ENCODE results near the gene THBS1. TPM values are rescaled to one million over a fixed set of nuclear protein-coding genes. Genes with fewer than 3 reads are reported as not detected.

The THBS1 gene
- total RNA-seq, 1 donor from 2014 or later, result 0.43 TPM

- H3K4me3 Mint-ChIP-seq (ENCODE audit: low read depth), result no peak overlapping the region
- H3K27me3 Mint-ChIP-seq (ENCODE audit: low read depth), result peaks cover 2% of the 10 kb centered on the region
- no peak overlapping the region for H3K27ac Mint-ChIP-seq
- no peaks in the 10 kb centered on the region for H3K9me3 Mint-ChIP-seq
- no peak for DNase-seq (ENCODE audit: low spot score)
- peaks cover 12% of the 10 kb centered on the region for H3K4me1 Mint-ChIP-seq (ENCODE audit: low read depth)
- intact Hi-C loops (cut with micrococcal nuclease), result no loop called here
- no peaks in the 10 kb centered on the region for H3K36me3 Mint-ChIP-seq (ENCODE audit: low read depth)
These were observed 26.8 kb upstream of the THBS1 start for GRCh38 chr15:39553947-39554693.

GRCh38 chr15:39554746-39555387, 26.0 kb upstream of the THBS1 start:
- no peaks in the 10 kb centered on the region for H3K9me3 Mint-ChIP-seq
- H3K27ac Mint-ChIP-seq, result no peak overlapping the region

GRCh38 chr15:39555885-39556284, 25.0 kb upstream of the THBS1 start:
- no peak for DNase-seq (ENCODE audit: low spot score)
- Mint-ChIP-seq H3K4me3 (ENCODE audit: low read depth) (no peak overlapping the region), H3K27me3 (ENCODE audit: low read depth) (peaks cover 4% of the 10 kb centered on the region), H3K4me1 (ENCODE audit: low read depth) (peaks cover 12% of the 10 kb centered on the region), H3K36me3 (ENCODE audit: low read depth) (no peaks in the 10 kb centered on the region), H3K27ac (no peak overlapping the region), H3K9me3 (no peaks in the 10 kb centered on the region)
- intact Hi-C loops (cut with micrococcal nuclease), result no loop called here

More at GRCh38 chr15:39554746-39555387, 26.0 kb upstream of the THBS1 start:
- Mint-ChIP-seq H3K4me1 (ENCODE audit: low read depth) (peaks cover 12% of the 10 kb centered on the region), H3K27me3 (ENCODE audit: low read depth) (peaks cover 1% of the 10 kb centered on the region), H3K4me3 (ENCODE audit: low read depth) (no peak overlapping the region), H3K36me3 (ENCODE audit: low read depth) (no peaks in the 10 kb centered on the region)
- intact Hi-C loops (cut with micrococcal nuclease), result no loop called here
- no peak for DNase-seq (ENCODE audit: low spot score)

- intact Hi-C loops (cut with micrococcal nuclease), result no loop called here
These were observed 24.4 kb upstream of the THBS1 start for GRCh38 chr15:39556461-39556860.

GRCh38 chr15:39558421-39558820, 22.5 kb upstream of the THBS1 start:
- intact Hi-C loops (cut with micrococcal nuclease), result no loop called here
- Mint-ChIP-seq H3K27ac (no peak overlapping the region), H3K36me3 (ENCODE audit: low read depth) (no peaks in the 10 kb centered on the region), H3K4me1 (ENCODE audit: low read depth) (peaks cover 12% of the 10 kb centered on the region), H3K4me3 (ENCODE audit: low read depth) (no peak overlapping the region), H3K9me3 (no peaks in the 10 kb centered on the region), H3K27me3 (ENCODE audit: low read depth) (peaks cover 7% of the 10 kb centered on the region)
- DNase-seq (ENCODE audit: low spot score), result no peak

More at GRCh38 chr15:39556461-39556860, 24.4 kb upstream of the THBS1 start:
- Mint-ChIP-seq H3K4me3 (ENCODE audit: low read depth) (no peak overlapping the region), H3K27ac (no peak overlapping the region), H3K9me3 (no peaks in the 10 kb centered on the region), H3K27me3 (ENCODE audit: low read depth) (peaks cover 4% of the 10 kb centered on the region), H3K4me1 (ENCODE audit: low read depth) (peaks cover 12% of the 10 kb centered on the region), H3K36me3 (ENCODE audit: low read depth) (no peaks in the 10 kb centered on the region)
- no peak for DNase-seq (ENCODE audit: low spot score)

- Mint-ChIP-seq H3K9me3 (no peaks in the 10 kb centered on the region), H3K27ac (no peak overlapping the region), H3K27me3 (ENCODE audit: low read depth) (peaks cover 21% of the 10 kb centered on the region), H3K4me3 (ENCODE audit: low read depth) (no peak overlapping the region), H3K4me1 (ENCODE audit: low read depth) (no peaks in the 10 kb centered on the region), H3K36me3 (ENCODE audit: low read depth) (no peaks in the 10 kb centered on the region)
- intact Hi-C loops (cut with micrococcal nuclease), result no loop called here
- DNase-seq (ENCODE audit: low spot score), result no peak
These were observed 15.8 kb upstream of the THBS1 start for GRCh38 chr15:39564972-39565665.

- peaks cover 26% of the 10 kb centered on the region for H3K27me3 Mint-ChIP-seq (ENCODE audit: low read depth)
- no peak overlapping the region for H3K27ac Mint-ChIP-seq
- no peak for DNase-seq (ENCODE audit: low spot score)
- no peak overlapping the region for H3K4me3 Mint-ChIP-seq (ENCODE audit: low read depth)
- no peaks in the 10 kb centered on the region for H3K4me1 Mint-ChIP-seq (ENCODE audit: low read depth)
- H3K9me3 Mint-ChIP-seq, result no peaks in the 10 kb centered on the region
- no peaks in the 10 kb centered on the region for H3K36me3 Mint-ChIP-seq (ENCODE audit: low read depth)
- intact Hi-C loops (cut with micrococcal nuclease), result no loop called here
These were observed 15.0 kb upstream of the THBS1 start for GRCh38 chr15:39565851-39566250.

- Mint-ChIP-seq H3K9me3 (no peaks in the 10 kb centered on the region), H3K27me3 (ENCODE audit: low read depth) (peaks cover 48% of the 10 kb centered on the region), H3K36me3 (ENCODE audit: low read depth) (no peaks in the 10 kb centered on the region), H3K4me3 (ENCODE audit: low read depth) (no peak overlapping the region), H3K27ac (no peak overlapping the region), H3K4me1 (ENCODE audit: low read depth) (no peaks in the 10 kb centered on the region)
- no peak for DNase-seq (ENCODE audit: low spot score)
- intact Hi-C loops (cut with micrococcal nuclease), result no loop called here
These were observed 7.6 kb upstream of the THBS1 start for GRCh38 chr15:39573287-39573686.

GRCh38 chr15:39573844-39574243, 7.0 kb upstream of the THBS1 start:
- Mint-ChIP-seq H3K9me3 (no peaks in the 10 kb centered on the region), H3K36me3 (ENCODE audit: low read depth) (no peaks in the 10 kb centered on the region), H3K27ac (no peak overlapping the region), H3K4me1 (ENCODE audit: low read depth) (peaks cover under 1% of the 10 kb centered on the region), H3K27me3 (ENCODE audit: low read depth) (peaks cover 54% of the 10 kb centered on the region), H3K4me3 (ENCODE audit: low read depth) (no peak overlapping the region)
- DNase-seq (ENCODE audit: low spot score), result no peak
- intact Hi-C loops (cut with micrococcal nuclease), result no loop called here

GRCh38 chr15:39574427-39574826, 6.5 kb upstream of the THBS1 start:
- Mint-ChIP-seq H3K9me3 (no peaks in the 10 kb centered on the region), H3K4me1 (ENCODE audit: low read depth) (peaks cover 3% of the 10 kb centered on the region), H3K36me3 (ENCODE audit: low read depth) (no peaks in the 10 kb centered on the region), H3K27me3 (ENCODE audit: low read depth) (peaks cover 58% of the 10 kb centered on the region), H3K27ac (no peak overlapping the region), H3K4me3 (ENCODE audit: low read depth) (no peak overlapping the region)
- intact Hi-C loops (cut with micrococcal nuclease), result no loop called here
- no peak for DNase-seq (ENCODE audit: low spot score)

GRCh38 chr15:39575180-39575579, 5.7 kb upstream of the THBS1 start:
- H3K9me3 Mint-ChIP-seq, result no peaks in the 10 kb centered on the region
- no peak for DNase-seq (ENCODE audit: low spot score)
- H3K4me1 Mint-ChIP-seq (ENCODE audit: low read depth), result peaks cover 9% of the 10 kb centered on the region
- H3K27ac Mint-ChIP-seq, result no peak overlapping the region
- no peaks in the 10 kb centered on the region for H3K36me3 Mint-ChIP-seq (ENCODE audit: low read depth)
- no peak overlapping the region for H3K4me3 Mint-ChIP-seq (ENCODE audit: low read depth)
- intact Hi-C loops (cut with micrococcal nuclease), result no loop called here
- H3K27me3 Mint-ChIP-seq (ENCODE audit: low read depth), result peaks cover 56% of the 10 kb centered on the region

GRCh38 chr15:39578851-39579486, 1.9 kb upstream of the THBS1 start:
- no peaks in the 10 kb centered on the region for H3K36me3 Mint-ChIP-seq (ENCODE audit: low read depth)
- no peaks in the 10 kb centered on the region for H3K9me3 Mint-ChIP-seq
- intact Hi-C loops (cut with micrococcal nuclease), result no loop called here
- H3K27me3 Mint-ChIP-seq (ENCODE audit: low read depth), result peaks cover 55% of the 10 kb centered on the region
- peaks cover 16% of the 10 kb centered on the region for H3K4me1 Mint-ChIP-seq (ENCODE audit: low read depth)
- H3K4me3 Mint-ChIP-seq (ENCODE audit: low read depth), result no peak overlapping the region
- no peak overlapping the region for H3K27ac Mint-ChIP-seq
- DNase-seq (ENCODE audit: low spot score), result no peak

Data from activated T-helper 2 cell treated with anti-CD3 and anti-CD28 coated beads, Interferon-gamma antibody, Interleukin-2, Interleukin-4, amounts not matched to agents 10 μg/mL and 5 μg/mL and 100 μg/mL, durations not matched to agents 14 hours and 24 hours and 36 hours (primary cell).